Occipital lobe (tissue), 2 donors: ENCODE results near the gene ZNF69. TPM values are rescaled to one million over a fixed set of nuclear protein-coding genes. Genes with fewer than 3 reads are reported as not detected.
"Not testable (repeated sequence)": the region's sequence is repeated elsewhere in the genome, so short reads cannot be mapped to it uniquely, and the experiment has no call there.

Experiments used
- DNase-seq: peaks from one replicate; lab custom pipeline; 2025; lab: John Stamatoyannopoulos, UW
- total RNA-seq: library from RNA; depleted of rRNA; stranded (reverse); fragments of >200 nt; gene quantifications from one replicate; pipeline ENCODE4 v1.2.3, GENCODE V29; 2014

The ZNF69 gene
- 20.4 TPM for total RNA-seq

DNA sequence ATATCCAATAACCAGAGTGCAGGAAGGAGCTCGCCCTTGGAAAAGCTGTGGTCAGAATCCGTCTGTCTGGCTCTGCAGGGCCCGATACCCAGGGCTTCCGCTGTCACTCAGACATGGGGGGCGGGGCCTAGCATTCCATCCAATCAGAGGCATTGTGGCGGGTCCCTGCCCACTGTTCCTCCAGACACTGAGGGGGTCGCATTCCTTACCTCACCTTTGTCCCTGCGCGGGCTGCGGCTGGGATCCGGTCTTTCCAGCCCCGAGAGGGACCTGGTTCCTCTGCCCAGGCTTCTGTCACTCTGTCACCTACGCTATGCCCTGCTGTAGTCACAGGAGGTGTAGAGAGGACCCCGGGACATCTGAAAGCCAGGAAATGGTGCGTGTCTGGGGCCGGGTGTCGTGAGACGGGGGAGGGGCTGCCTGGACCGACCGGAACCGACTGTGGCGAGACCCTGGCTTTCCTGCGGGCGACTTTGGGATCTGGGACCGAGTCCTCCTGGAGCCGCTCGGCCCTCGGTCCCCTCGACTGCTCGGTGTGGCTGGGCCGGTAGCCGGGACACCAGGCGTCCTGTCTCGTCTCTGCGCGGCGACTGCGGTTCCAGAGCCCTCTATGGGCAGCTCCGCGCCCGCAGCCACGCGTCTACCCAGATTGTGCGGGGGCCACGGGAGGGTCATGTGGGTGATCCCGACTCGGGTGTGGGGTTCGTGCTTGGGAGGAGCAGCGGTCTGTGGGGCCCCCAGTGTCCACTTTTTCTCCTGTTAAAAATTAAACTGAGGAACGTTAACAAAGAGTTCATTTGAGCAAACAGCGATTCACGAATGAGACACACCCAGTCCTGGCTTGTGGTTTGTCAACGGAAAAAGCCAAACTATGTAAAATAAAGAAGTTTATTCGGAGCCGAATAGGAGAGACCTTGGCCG lies at the start of gene ZNF69:
ZNF69 (plus strand) TSS at position 172 of the 921 bp plus-strand sequence; CDS start at position 314, 142 bp downstream.
- DNase-seq = peak; percentile 68

- no peak for DNase-seq
Observed at GRCh38 chr19:11843722-11844121, 43.9 kb upstream of the ZNF69 start.

DNA sequence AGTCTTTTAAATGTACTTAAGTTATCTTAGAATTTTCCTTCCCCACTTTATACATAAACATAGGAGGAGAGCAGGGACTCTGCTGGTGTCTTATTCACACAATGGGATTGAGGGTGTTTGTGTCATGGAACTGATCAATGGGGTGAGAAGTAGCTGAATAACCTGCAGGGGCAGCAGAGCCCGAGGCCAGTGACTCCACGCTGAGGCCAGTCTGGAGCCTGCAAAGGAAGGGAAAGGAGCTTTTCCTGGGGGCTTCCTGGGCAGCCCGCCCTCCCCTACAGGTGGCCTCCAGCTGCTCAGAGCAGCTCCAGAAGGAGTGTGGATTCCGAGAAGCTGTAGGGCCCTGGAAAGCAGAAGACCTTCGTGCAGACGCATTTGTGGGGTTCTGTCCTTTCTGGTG lies 40.0 kb upstream of the ZNF69 start:
- DNase-seq = not testable (repeated sequence)

DNA sequence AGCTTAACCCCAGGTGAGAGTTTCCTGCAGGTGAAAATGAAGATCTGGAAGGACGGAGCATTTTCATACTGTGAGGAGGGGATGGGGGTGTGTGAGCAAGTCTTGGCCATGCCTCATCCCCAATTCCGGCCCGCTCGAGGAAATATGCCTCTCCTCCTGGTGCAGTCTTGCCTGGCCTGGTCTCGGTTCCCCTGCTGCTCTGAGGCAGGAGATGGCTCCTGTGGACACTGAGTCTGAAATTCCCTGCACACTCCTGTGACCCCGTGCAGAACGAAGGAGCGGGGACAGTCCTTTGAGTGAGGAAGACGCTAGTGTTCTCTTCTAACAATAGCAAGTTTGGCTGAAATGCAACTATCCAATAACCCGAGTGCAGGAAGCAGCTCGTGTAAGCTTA lies 39.4 kb upstream of the ZNF69 start:
- no peak for DNase-seq

DNA sequence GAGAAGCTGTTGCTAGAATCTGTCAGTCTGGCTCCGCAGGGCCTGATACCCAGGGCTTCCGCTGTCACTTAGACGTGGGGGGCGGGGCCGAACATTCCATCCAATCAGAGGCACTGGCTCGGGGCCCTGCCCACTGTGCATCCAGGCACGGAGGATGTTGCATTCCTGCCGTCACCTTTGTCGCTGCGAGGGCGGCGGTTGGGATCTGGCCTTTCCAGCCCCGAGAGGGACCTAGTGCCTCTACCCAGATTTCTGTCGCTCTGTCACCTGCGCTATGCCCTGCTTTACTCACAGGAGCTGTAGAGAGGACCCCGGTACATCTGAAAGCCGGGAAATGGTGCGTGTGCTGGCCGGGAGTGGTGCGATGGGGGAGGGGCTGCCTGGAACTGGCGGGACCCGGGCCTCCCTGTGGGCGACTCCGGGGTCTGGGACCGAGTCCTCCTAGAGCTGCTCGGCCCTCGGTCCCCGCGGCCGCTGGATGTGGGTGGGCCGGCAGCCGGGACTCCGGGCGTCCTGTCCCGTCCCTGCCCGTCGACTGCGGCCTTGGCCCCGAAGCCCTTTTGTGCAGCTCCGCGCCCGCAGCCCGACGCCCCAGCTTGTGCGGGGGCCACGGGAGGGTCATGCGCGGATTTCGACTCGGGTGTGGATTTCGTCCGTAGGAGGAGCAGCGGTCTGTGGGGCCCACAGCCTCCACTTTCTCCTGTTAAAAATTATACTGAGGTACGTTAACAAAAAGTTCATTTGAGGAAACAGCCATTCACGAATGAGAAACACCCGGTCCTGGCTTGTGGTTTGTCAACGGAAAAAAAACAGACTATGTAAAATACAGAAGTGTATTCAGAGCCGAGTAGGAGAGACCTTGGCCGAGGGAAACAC lies 38.8 kb upstream of the ZNF69 start, which contains the start of gene ZNF439:
ZNF439 (plus strand) TSS at position 133 of the 876 bp plus-strand sequence; CDS start at position 275, 142 bp downstream.
- DNase-seq = peak; percentile 88

GRCh38 chr19:11850289-11850688 lies 37.3 kb upstream of the ZNF69 start:
- DNase-seq = not testable (repeated sequence)

DNA sequence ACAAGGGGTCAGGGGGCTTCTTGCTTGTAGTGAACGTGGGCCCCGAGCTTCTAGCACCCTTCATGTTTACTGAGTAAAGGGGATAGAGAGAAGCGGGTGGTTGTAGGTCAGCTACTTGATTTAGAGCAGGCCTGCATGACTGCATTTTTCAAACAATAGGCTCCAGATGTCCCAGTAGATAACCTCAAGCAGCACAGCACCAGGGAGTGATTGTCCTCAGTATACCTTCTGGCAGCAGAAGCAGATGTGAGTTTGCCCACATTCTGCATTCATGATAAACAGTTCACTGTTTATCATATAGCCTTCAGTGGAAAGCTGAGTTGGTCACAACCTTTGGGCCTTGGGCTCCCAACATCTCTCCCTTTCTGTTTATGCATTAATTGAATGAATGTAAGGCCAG lies 34.2 kb upstream of the ZNF69 start:
- DNase-seq = no peak

GRCh38 chr19:11856596-11857250 lies 30.9 kb upstream of the ZNF69 start:
- DNase-seq = no peak

DNA sequence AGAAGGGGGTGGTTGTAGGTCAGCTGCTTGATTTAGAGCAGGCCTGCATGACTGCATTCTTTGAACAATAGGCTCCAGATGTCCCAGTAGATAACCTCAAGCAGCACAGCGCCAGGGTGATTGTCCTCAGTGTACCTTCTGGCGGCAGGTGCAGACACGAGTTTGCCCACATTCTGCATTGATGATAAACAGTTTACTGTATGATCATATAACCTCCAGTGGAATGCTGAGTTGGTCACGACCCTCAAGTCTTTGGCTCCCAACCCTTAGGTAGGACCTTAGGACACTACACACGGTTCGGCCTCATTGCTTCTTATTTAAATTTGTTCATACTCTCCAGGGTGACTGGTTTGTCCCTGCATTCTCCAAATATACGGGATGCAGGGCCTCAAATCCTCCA lies 26.9 kb upstream of the ZNF69 start:
- DNase-seq = no peak

GRCh38 chr19:11861301-11861700 lies 26.3 kb upstream of the ZNF69 start:
- no peak for DNase-seq

DNA sequence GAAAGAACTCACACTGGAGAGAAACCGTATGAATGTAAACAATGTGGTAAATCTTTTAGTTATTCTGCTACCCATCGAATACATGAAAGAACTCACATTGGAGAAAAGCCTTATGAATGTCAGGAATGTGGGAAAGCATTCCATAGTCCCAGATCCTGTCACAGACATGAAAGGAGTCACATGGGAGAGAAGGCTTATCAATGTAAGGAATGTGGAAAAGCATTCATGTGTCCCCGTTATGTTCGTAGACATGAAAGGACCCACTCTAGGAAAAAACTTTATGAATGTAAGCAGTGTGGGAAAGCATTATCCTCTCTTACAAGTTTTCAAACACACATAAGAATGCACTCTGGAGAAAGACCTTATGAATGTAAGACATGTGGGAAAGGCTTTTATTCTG lies 19.8 kb upstream of the ZNF69 start:
- DNase-seq = not testable (repeated sequence)

DNA sequence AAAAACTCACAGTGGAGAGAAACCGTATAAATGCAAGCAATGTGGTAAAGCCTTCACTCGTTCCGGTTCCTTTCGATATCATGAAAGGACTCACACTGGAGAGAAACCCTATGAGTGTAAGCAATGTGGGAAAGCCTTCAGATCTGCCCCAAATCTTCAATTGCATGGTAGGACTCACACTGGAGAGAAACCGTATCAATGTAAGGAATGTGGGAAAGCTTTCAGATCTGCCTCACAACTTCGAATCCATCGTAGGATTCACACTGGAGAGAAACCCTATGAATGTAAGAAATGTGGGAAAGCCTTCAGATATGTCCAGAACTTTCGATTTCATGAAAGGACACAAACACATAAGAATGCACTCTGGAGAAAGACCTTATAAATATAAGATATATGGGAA lies 19.4 kb upstream of the ZNF69 start:
- no peak for DNase-seq

DNA sequence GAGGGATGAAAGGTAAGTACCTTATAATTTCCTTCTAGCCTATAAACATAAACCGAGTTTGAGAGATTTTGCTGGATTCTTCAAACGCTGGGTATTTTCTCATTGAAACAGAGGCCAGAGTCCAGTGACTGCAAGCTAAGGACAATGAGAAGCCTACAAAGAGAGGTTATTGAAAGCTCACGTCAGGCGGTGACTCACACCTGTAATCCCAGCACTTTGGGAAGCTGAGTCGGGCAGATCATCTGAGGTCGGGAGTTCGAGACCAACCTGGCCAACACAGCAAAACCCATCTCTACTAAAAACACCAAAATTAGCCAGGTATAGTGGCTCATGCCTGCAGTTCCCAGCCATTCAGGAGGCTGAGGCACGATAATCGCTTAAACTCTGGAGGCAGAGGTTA lies 15.0 kb upstream of the ZNF69 start:
- DNase-seq = no peak

DNA sequence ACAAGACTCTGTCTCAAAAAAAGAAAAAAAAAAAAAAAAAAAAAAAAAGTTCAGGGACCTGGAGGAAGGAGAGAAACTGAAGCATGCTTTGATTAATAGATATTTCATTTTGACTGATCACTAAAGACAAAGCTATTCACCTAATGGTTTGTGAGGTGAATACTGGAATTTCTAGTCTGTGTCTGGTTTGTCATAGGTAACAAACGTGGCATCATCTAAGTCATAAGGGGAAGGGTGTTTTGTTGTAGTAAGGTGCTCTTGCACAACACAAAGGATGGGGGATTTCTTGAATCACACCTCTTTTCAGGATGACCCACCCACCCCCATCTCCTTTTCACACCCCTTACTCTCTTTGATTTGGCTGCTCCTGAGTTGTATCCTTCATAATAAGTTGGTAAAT lies 13.8 kb upstream of the ZNF69 start:
- no peak for DNase-seq

- not testable (repeated sequence) for DNase-seq
Observed at GRCh38 chr19:11879687-11880266, 7.8 kb upstream of the ZNF69 start.

GRCh38 chr19:11880598-11880997 lies 7.0 kb upstream of the ZNF69 start:
- DNase-seq = no peak

DNA sequence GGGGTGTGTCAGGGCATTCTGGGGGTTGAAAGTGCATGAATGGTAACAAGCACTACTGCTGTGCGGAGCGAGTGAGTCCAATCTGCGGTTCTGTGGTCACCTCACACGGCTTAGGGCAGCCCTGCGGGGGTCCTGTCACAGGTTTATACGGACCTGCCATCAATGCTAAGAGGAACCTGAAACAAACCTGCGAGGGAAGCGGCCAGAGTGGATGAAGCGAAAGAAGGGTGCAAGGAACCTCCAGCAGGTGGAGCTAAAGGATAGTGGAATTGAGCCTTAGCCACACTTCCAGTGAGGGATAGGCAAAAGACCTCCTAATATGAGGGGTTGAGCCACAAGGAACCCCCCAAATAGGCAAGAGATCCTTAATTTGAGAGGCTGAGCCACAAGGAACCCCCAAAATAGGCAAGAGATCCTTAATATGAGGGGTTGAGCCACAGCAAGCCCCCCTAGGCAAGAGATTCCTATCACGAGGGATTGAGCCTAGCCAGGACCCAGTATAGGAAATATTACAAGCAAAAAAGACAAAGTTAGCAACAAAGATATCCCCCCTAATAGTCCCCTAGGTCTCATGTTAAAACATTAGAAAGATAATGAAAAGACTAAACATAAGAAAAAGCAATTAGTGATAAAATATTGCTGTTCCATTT lies 6.3 kb upstream of the ZNF69 start:
- DNase-seq = no peak

DNA sequence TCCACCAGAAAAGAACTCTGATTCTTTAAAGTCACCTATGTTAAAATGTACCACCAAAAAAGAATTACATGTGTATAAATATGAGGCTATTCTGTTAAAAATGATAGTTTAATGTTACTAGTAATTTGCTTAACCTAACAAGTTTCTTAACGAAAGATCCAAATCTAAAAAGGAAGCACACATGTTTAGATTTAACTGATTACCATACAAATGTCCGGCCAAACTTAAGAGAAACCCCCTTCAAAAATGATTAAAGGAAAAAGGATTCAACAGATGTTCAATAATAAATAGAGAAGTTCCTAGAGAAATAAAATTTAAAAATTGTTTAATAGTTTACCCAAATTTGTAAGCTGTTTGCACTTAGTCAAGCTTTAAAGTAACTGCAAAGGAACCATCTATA lies 5.0 kb upstream of the ZNF69 start:
- no peak for DNase-seq

GRCh38 chr19:11887234-11887610 lies 360 bp upstream of the ZNF69 start:
- DNase-seq = no peak

- not testable (repeated sequence) for DNase-seq
Observed at GRCh38 chr19:11889901-11890300, 2.3 kb downstream of the ZNF69 start.

DNA sequence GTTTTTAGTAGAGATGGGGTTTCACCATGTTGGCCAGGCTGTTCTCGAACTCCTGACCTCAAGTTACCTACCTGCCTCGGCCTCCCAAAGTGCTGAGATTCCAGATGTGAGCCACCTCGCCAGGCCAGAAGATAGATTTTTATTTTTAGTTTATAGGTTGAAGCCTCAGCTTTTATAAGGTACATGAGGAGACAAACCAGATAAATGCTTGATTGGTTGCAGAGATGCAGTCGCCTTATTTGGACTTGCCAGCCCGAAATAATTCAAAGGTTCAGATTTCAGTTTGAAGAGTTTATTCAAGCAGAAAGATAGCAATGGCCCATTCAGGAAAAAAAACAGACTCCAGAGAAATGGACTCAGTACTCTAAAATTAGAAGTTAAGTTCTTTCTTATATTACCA lies 3.1 kb downstream of the ZNF69 start:
- no peak for DNase-seq
